T1000 (cell line): ENCODE data around the gene ZNF512B.
A peak's percentile ranks its signal among the peaks of the same experiment; 100 is the strongest.
"Not testable (repeated sequence)": the region's sequence is repeated elsewhere in the genome, so short reads cannot be mapped to it uniquely, and the experiment has no call there.

ENCODE experiments used
- DNase-seq: peaks from one replicate; lab custom pipeline; 2025; ENCODE audit warnings: mixed read lengths; lab: John Stamatoyannopoulos, UW

Gene ZNF512B

DNA sequence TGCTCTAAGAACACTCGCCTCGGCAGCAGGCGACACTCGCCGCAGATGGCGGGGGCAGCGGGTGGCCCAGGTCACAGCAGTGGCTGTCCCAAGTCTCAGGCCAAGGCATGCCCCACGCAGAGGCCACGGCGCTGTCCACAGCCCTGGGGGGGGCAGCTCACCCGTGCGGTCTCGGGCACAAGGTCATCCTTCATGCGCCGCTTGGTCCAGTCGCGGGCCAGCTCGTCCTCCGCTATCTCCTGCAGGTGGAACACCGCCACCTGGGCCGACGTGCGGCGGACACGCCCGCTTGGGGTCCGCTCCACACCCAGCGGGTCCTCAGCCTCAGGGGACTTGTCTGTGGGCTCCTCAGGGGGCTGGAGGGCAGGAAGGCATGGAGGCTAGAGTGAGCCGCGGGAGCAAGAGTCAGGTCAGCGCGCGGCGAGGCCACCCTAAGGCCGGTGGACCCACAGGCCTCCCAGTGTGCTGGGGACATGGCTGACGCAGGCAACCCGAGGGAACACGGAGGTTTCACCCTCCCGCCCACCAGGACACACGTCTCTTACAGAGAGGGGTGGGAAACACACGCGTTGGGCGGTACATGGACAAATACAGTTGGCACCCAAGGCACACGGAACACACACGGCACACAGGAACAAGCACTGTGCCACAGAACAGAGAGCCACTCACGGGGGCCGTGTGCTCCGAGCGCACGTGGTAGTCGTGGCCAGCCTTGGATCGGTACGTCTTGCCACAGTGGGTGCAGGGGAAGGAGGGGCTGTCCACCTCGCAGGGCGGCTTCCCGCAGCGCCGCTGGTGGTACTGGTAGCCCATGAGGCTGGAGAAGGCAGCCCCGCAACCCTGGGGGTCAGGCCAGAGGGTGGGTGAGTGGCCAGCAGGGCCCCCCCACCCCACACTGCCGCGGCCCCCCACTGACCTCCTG, 7.0 kb downstream of the ZNF512B start:
- no peak for DNase-seq

- no peak for DNase-seq
These were observed 7.9 kb downstream of the ZNF512B start for GRCh38 chr20:63961664-63962425.

DNA sequence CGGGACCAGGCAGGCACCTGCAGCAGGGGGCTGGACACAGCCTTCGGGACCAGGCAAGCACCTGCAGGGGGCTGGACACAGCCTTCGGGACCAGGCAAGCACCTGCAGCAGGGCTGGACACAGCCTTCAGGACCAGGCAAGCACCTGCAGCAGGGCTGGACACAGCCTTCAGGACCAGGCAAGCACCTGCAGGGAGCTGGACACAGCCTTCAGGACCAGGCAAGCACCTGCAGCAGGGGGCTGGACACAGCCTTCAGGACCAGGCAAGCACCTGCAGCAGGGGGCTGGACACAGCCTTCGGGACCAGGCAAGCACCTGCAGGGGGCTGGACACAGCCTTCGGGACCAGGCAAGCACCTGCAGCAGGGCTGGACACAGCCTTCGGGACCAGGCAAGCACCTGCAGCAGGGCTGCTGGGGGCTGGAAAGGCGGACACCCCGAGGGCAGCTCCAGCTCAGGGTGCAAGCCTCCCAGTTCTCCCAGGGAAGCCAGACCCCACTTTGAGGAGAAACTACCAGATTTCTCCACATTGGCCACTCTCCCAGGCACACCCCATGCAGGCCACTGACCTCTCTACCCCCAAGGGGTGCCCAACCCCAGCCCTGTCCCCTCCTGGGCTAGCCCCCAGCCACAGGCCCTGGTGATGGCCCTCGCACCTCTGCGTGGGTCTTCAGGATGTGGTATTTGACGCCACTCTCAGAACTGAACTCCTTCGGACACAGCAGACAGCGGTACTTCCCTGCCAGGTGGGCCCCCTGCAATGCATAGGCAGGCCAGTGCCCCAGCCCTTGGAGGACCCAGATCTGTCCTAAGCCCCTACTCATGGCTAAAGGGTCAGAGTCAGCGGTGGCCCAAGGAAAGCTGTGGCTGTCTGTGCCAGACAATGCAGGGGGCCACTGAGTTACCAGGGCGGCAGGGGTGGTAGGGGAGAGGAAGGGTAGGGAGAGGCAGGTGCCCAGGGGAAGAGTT, 8.8 kb downstream of the ZNF512B start:
- not testable (repeated sequence) for DNase-seq

DNA sequence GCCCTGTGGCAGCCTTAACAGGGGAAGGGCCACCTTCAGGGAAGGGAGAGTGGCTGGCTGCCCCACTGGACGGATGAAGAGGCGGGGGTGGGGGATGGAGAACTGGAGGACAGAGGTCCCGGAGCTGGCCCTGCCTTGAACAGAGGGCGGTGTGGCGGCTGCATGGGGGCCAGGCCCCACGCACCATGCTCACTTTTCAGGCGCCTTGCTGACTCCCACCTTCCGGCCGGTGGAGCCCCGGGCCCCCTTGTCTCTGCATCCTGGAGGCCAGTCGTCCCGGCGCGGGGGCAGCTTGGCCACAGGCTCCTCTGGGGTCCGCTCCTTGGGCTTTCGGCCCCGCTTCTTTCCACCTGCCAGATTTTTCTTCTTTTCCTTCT, 10.0 kb downstream of the ZNF512B start:
- DNase-seq, result no peak

DNA sequence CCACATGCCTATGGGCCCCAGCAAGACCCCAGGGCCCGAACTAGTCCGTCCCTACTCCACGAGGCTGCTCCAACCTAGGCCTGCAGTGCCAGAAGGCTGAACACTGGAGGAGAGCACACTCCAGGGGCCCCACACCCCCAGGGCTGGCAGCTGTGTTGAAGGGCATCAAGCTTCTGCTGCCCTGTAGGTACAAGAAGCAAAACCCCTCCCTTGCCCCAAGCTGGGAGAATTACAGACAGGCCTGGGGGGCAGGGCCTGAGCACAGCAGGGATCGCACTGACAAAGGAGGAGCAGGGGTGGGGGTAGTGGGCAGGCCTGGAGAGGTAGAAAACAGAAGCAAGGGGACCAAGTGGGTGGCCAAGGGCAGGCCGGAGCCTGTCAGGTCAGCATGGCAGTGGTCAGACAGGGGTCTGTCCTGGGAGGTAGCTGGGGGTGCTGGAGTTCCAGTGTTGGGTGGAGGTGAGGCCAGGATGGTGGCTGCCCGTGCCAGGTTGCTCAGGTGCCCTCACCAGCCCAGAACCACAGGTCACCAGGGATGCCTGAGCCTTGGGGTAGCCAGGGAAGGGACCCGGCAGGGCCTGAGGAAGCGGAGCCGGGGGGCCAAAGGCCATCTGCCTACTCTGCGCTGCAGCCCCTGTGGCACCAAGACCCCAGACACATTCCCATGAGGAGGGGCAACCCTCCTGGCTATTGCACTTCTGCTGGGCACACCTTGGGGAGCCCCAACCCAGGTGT, 10.6 kb downstream of the ZNF512B start:
- no peak for DNase-seq

DNA sequence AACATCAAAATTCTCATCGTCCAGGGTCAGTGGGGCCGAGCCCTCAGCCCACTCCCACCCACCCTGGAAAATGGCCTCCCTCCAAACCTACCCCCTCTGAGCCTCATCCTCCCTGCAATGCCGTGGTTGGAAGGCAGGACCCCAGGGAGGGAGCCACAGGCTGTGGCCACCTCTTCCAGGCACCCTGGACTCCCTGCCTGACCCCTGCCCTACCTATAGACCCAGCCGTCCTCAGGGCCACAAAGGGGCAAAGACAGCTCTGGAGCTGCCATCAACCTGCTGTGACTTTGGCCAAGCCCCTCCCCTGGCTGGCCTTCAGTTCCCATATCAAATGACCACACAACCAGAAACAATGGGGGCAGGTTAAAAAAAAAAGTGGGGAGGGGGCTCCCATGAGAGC, 11.3 kb downstream of the ZNF512B start:
- DNase-seq, result no peak

DNA sequence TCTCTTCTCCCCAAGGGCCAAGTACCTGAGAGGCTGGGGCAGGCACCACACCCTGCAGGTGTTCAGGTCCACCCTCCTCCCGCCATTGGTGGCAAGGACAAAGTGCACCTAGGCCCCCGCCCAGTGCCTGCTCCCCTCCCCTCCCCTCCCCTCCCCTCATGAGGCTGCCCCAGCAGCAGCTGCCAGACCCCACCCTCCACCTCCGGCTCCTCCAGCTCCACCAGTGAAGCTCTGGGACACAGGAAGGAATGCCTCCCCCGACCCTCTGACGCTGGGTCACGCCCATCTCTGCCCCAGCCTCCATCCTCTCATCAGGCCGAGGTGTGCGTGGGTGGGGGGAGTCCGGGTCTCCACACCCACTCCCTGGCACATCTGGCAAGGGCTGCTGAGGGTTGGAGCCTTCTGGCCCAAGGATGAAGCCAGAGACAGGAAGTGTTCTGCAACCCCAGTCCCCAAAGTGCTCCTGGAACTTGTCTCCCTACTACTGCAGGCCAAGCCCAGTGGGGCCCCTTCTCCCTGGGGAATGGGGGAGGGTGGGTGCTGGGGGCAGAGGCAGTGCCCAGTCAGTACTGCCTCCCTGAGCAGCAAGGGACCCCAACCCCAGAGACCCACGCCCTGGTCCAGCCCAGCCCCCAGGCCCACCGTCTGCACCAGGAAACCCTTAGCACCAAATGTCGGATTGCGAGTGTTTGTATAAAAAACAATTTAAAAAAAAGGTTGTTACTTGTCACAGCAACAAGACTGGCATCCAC, 11.9 kb downstream of the ZNF512B start:
- DNase-seq, result no peak

- DNase-seq, result peak; percentile 23
These were observed 12.6 kb downstream of the ZNF512B start for GRCh38 chr20:63957004-63957689.

GRCh38 chr20:63956664-63957003, 13.1 kb downstream of the ZNF512B start:
- DNase-seq, result no peak

DNA sequence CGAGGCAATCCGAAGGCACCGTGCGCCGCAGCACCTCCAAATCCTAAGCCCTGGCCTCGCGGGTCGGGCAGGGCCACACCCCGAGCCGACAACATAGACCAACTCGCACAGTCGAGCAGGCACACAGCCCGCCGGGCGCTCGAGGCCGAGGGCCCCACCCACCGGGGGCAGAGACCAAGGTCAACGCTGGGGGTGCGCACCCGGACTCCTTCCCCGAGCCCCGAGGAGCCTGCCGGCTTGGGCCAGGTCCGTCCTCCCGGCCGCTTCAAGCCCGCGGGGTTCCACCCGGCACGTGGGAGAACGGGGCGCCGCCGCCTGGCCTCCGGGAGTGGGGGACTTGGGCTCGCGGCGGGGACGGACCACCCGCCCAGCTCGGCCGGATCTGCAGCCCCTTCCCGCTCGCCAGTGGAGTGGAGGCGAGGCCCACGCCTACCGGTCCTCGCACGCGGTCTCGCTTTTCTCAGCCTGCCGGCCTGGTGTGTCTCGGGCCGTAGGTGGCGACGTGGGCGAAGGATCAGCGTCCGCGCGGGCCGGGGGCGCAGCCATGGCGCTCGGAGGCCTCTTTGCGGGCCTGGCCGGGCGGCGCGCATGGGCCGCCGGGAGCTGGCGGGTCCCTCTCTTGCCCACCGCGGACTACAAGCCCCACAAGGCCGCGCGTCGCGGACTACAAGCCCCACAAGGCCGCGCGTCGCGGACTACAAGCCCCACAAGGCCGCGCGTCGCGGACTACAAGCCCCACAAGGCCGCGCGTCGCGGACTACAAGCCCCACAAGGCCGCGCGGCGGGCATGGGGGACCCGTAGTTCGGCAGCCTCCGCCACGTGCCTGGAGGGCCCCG, 13.7 kb downstream of the ZNF512B start, which contains the start of gene UCKL1:
TSS of gene UCKL1 (minus strand) at position 590 of the 837 bp plus-strand sequence. CDS start at position 546, 44 bp downstream.
- DNase-seq, result peak; percentile 58

GRCh38 chr20:63955281-63955826, 14.4 kb downstream of the ZNF512B start:
- no peak for DNase-seq

DNA sequence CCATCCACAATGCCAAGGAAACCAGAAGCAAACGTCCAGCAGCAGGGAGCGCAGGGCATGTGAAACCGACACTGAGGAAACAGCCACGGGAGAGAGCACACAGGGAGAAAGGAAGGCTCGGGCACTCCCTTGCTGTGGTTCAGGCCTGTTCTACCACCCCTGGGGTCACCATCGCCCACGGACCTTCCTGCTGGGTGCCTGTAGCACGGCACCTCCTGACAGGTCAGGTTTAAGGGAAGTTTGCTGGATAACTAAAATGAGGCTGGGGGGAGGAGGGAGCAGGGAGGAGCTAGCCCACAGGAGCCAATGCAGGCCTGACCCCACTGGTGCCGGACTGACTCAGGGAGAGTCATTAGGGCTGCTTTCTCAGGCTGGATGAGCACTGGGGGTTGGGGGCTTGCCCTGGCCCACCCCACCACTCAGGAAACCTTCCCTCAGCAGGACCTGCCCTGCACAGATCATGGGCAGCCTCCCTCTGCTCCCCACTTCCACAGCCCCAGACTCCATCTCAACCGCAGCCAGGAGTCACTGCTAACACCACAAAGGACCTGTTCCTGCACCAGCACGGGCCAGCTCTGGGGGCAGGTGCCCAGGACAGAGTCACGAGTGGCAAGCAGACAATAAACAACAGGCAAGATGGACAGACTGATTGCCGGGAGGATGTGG, 15.8 kb downstream of the ZNF512B start:
- no peak for DNase-seq

DNA sequence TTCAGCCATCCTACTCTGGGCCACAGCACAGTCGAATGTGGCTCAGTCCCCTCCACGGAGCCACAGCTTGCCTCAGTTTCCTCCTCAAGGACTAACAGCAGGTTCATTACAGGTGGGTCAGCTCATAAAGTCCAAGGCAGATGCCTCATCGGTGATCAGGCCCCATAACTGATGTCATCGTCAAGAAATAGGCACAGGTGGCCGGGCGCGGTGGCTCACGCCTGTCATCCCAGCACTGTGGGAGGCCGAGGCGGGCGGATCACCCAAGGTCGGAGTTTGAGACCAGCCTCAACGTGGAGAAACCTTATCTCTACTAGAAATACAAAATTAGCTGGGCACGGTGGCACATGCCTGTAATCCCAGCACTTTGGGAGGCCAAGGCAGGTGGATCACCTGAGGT, 17.0 kb downstream of the ZNF512B start:
- no peak for DNase-seq

DNA sequence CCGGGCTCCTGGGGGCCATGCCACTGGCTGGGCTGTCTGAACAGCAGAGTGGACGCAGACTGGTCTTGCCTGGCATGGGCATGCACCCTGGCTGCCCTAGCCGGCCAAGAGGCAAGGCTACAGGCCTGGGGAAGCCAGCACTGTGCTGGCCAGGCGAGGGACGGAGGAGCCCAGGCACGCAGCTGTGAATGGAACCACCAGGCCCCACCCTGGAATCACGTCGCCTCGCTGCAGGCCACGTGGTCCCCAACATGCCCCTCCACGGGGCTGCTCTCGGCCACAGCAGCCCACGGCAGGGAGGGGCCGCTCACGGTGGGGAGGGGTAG, 17.6 kb downstream of the ZNF512B start:
- DNase-seq, result no peak

DNA sequence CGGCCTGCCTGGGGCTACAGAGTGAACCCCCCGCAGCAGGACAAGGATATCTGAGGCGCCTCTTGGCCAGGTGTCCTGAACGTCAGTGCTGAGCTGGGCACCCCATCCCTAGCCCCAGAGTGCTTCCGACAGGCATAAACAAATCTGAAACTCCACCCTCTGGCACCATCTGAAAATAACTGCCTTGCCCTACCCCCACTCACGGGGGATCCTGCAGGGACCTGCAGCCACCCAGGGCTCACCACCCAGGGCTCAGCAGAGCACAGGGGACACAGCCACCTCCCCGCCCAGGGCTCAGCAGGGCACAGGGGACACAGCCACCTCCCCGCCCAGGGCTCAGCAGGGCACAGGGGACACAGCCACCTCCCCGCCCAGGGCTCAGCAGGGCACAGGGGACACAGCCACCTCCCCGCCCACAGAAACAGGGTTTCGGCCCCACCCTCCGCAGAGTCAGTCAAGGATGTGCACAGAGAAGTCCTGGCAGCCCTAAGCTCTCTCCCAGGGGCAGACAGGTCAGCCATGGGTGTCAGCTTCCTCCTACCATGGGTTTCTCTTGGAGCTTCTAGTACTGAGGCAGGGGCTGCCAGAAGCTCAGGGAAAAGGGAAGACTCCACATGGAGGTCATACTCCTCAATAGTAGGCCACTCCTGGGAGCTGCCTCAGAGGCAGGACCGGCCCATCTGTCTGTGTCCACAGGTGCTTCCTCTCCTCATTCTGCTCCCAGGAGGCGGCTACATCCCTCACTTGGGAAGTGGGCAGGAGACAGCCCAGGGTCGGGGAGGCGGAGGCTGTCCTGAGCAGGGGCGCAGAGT, 18.1 kb downstream of the ZNF512B start:
- no peak for DNase-seq

- no peak for DNase-seq
These were observed 18.9 kb downstream of the ZNF512B start for GRCh38 chr20:63950701-63951397.
